Left cardiac atrium (tissue), 4 donors: ENCODE measurements around the gene PLIN3. TPM values are rescaled to one million over a fixed set of nuclear protein-coding genes. Genes with fewer than 3 reads are reported as not detected.
A peak's percentile ranks its signal among the peaks of the same experiment; 100 is the strongest.
"Not testable (repeated sequence)": the region's sequence is repeated elsewhere in the genome, so short reads cannot be mapped to it uniquely, and the experiment has no call there.

Source experiments
- ATAC-seq, 2 donors: fragments of 200-7000 bp; cut with Tn5 transposase; one replicate each; pipeline ENCODE4 v1.9.1; 2020; ENCODE audit warnings: mild to moderate bottlenecking in 2 of 2, moderate library complexity in 2 of 2
- DNase-seq: peaks from one replicate; pipeline ENCODE4 v3.0.0-alpha.2; 2020
- intact Hi-C, 2 donors: fragments of 100-400 bp; cut with DNase I; formaldehyde crosslinking; loops; one replicate each; pipeline versions ENCODE4 v1.14.1 to v1.15.1; 2022 to 2023
- total RNA-seq, 2 donors: library from RNA; stranded (reverse); fragmentation: NEBNext Ultra II Directional; extraction: Animal tissue kit (Norgen Biotek cat#: 25700); gene quantifications; one replicate each; pipeline ENCODE4 v1.2.1, GENCODE V29; 2021
- donor health status: DM: no; HTN: yes; CAD: no.
- donor health status: DM: no; HTN: yes; CAD: no; lungs with severe emphysema.
- donor health status: DM: yes; HTN: yes; CAD: no.
- donor health status: Dilated cardiomyopathy.

PLIN3 gene
- total RNA-seq, 2 donors from 2014 or later: 25.3 to 35.1 TPM

GRCh38 chr19:4856468-4856867, 11.0 kb downstream of the PLIN3 start:
- intact Hi-C loops, ATAC-seq, DNase-seq: not testable (repeated sequence)

- not testable (repeated sequence) for DNase-seq, ATAC-seq
- intact Hi-C loops: loop anchor here (2.0 to 5.0 kb wide), 2 partner anchors 43 to 46 kb away; no protein-coding TSS in a partner anchor
Measured at GRCh38 chr19:4853506-4853905, 14.0 kb downstream of the PLIN3 start.

GRCh38 chr19:4852484-4852883, 15.0 kb downstream of the PLIN3 start:
- no peak for DNase-seq
- ATAC-seq: peak in 1 of 2 donors; percentile 16
- intact Hi-C loops: loop anchor here (2.0 to 5.0 kb wide), 2 partner anchors 42 to 45 kb away; no protein-coding TSS in a partner anchor

GRCh38 chr19:4851551-4852290, 15.7 kb downstream of the PLIN3 start:
- DNase-seq: peak; percentile 75
- ATAC-seq: peak; percentile 82 to 83
- intact Hi-C loops: loop anchor here (2.0 to 5.0 kb wide), 2 partner anchors 41 to 44 kb away; no protein-coding TSS in a partner anchor

- ATAC-seq: no peak
- intact Hi-C loops: no loop called here
- DNase-seq: no peak
Measured at GRCh38 chr19:4849019-4849418, 18.4 kb downstream of the PLIN3 start.

- intact Hi-C loops: no loop called here
- DNase-seq (no peak), ATAC-seq (no peak)
Measured at GRCh38 chr19:4847190-4847973, 20.1 kb downstream of the PLIN3 start.

GRCh38 chr19:4845975-4846374, 21.5 kb downstream of the PLIN3 start:
- intact Hi-C loops, DNase-seq: not testable (repeated sequence)

GRCh38 chr19:4844348-4845179, 22.9 kb downstream of the PLIN3 start:
- intact Hi-C loops: no loop called here
- DNase-seq (no peak), ATAC-seq (peak; percentile 56)

More at GRCh38 chr19:4845975-4846374, 21.5 kb downstream of the PLIN3 start:
- ATAC-seq: peak in 1 of 2 donors; percentile 29

- intact Hi-C loops: loop anchor here in 1 of 2 donors (1.0 kb wide), 1 partner anchor 15 kb away; no protein-coding TSS in a partner anchor
- ATAC-seq (no peak), DNase-seq (no peak)
Measured at GRCh38 chr19:4843647-4843965, 23.9 kb downstream of the PLIN3 start.

GRCh38 chr19:4839192-4839591, 28.3 kb downstream of the PLIN3 start:
- intact Hi-C loops: no loop called here
- DNase-seq (no peak), ATAC-seq (no peak)

GRCh38 chr19:4832776-4833175, 34.7 kb downstream of the PLIN3 start:
- intact Hi-C loops: no loop called here
- ATAC-seq (no peak), DNase-seq (no peak)

GRCh38 chr19:4831979-4832340, 35.5 kb downstream of the PLIN3 start:
- ATAC-seq, intact Hi-C loops, DNase-seq: not testable (repeated sequence)

GRCh38 chr19:4831304-4831978, 36.0 kb downstream of the PLIN3 start, which contains the start of gene TICAM1:
TSS of gene TICAM1 (minus strand) at chr19:4831712. CDS start at chr19:4818377, 13,335 bp downstream.
- intact Hi-C loops: no loop called here
- DNase-seq (peak; percentile 85), ATAC-seq (peak; percentile 96 to 97)

- intact Hi-C loops: no loop called here
- peak; percentile 3 to 15 for ATAC-seq
- DNase-seq: no peak
Measured at GRCh38 chr19:4830768-4831265, 36.6 kb downstream of the PLIN3 start.

- DNase-seq: no peak
- intact Hi-C loops: no loop called here
- ATAC-seq: no peak
Measured at GRCh38 chr19:4830332-4830731, 37.1 kb downstream of the PLIN3 start.

GRCh38 chr19:4829001-4829712, 38.3 kb downstream of the PLIN3 start:
- ATAC-seq (no peak), DNase-seq (no peak)
- intact Hi-C loops: no loop called here

- ATAC-seq: no peak
- intact Hi-C loops: no loop called here
Measured at GRCh38 chr19:4823577-4823976, 43.9 kb downstream of the PLIN3 start.

GRCh38 chr19:4822354-4822753, 45.1 kb downstream of the PLIN3 start:
- DNase-seq, ATAC-seq, intact Hi-C loops: not testable (repeated sequence)

More at GRCh38 chr19:4823577-4823976, 43.9 kb downstream of the PLIN3 start:
- no peak for DNase-seq
